ENCODE results near the gene SIK2.
A peak's percentile ranks its signal among the peaks of the same experiment; 100 is the strongest.

The SIK2 gene

GRCh38 chr11:111601979-111602864 lies at the start of gene SIK2:
SIK2 (plus strand) TSS chr11:111602449; CDS start chr11:111602564, 115 bp downstream.
- peak; percentile 100 for DNase-seq

GRCh38 chr11:111554532-111554931 lies 47.7 kb upstream of the SIK2 start:
- no peak for DNase-seq

- DNase-seq, result no peak
Measured at GRCh38 chr11:111555255-111555654, 47.0 kb upstream of the SIK2 start.

GRCh38 chr11:111557425-111558111 lies 44.7 kb upstream of the SIK2 start:
- DNase-seq, result no peak

GRCh38 chr11:111559800-111560464 lies 42.3 kb upstream of the SIK2 start:
- DNase-seq, result no peak

- no peak for DNase-seq
Measured at GRCh38 chr11:111560800-111561199, 41.4 kb upstream of the SIK2 start.

GRCh38 chr11:111561306-111561705 lies 40.9 kb upstream of the SIK2 start:
- DNase-seq, result no peak

GRCh38 chr11:111561791-111562325 lies 40.4 kb upstream of the SIK2 start:
- DNase-seq, result no peak

- DNase-seq, result no peak
Measured at GRCh38 chr11:111562692-111563389, 39.4 kb upstream of the SIK2 start.

- DNase-seq, result peak; percentile 79
Measured at GRCh38 chr11:111565114-111565720, 37.0 kb upstream of the SIK2 start.

GRCh38 chr11:111566324-111566723 lies 35.9 kb upstream of the SIK2 start:
- no peak for DNase-seq

- DNase-seq, result no peak
Measured at GRCh38 chr11:111569476-111569875, 32.8 kb upstream of the SIK2 start.

- no peak for DNase-seq
Measured at GRCh38 chr11:111570796-111571195, 31.5 kb upstream of the SIK2 start.

- no peak for DNase-seq
Measured at GRCh38 chr11:111571829-111572501, 30.3 kb upstream of the SIK2 start.

GRCh38 chr11:111572581-111572980 lies 29.7 kb upstream of the SIK2 start:
- DNase-seq, result no peak

- DNase-seq, result peak; percentile 39
Measured at GRCh38 chr11:111573821-111574249, 28.4 kb upstream of the SIK2 start.

- peak; percentile 58 for DNase-seq
Measured at GRCh38 chr11:111574373-111575225, 27.6 kb upstream of the SIK2 start.

GRCh38 chr11:111575740-111576139 lies 26.5 kb upstream of the SIK2 start:
- DNase-seq, result no peak

- DNase-seq, result no peak
Measured at GRCh38 chr11:111577821-111578220, 24.4 kb upstream of the SIK2 start.

GRCh38 chr11:111581341-111581740 lies 20.9 kb upstream of the SIK2 start:
- DNase-seq, result no peak

- no peak for DNase-seq
Measured at GRCh38 chr11:111582163-111582562, 20.1 kb upstream of the SIK2 start.

Measured in DMS79 treated with DMSO at 0.1 percent for 48 hours (cell line).